H9 (cell line): ENCODE measurements around the gene SMIM1. TPM values are rescaled to one million over a fixed set of nuclear protein-coding genes. Genes with fewer than 3 reads are reported as not detected.
A peak's percentile ranks its signal among the peaks of the same experiment; 100 is the strongest.

Experiments
- DNase-seq: peaks from one replicate; pipeline ENCODE4 v3.0.0-alpha.2; 2017
- H2AFZ ChIP-seq: one replicate; pipeline ENCODE4 v1.6.1; 2013; ENCODE audit warnings: mild to moderate bottlenecking, low read length, control low read depth, moderate library complexity
- H2AK5ac ChIP-seq: 2 replicates; pipeline ENCODE4 v1.6.1; 2013; ENCODE audit warnings: low read length, control low read depth, mixed read lengths; ENCODE audit not compliant: insufficient read length
- H2BK120ac ChIP-seq: one replicate; pipeline ENCODE4 v1.6.1; 2013; ENCODE audit warnings: low read depth, mild to moderate bottlenecking, low read length, control low read depth, inconsistent platforms; ENCODE audit not compliant: poor library complexity, severe bottlenecking
- H2BK12ac ChIP-seq: 2 replicates; pipeline ENCODE4 v1.6.1; 2013; ENCODE audit warnings: low read length, control low read depth, mixed read lengths, low read depth; ENCODE audit not compliant: insufficient read length
- H2BK15ac ChIP-seq: 2 replicates; pipeline ENCODE4 v1.6.1; 2013; ENCODE audit warnings: low read depth, low read length, control low read depth
- H2BK20ac ChIP-seq: one replicate; pipeline ENCODE4 v1.6.1; 2013; ENCODE audit warnings: low read depth, mild to moderate bottlenecking, low read length, control low read depth, inconsistent platforms; ENCODE audit not compliant: poor library complexity, severe bottlenecking
- H2BK5ac ChIP-seq: 2 replicates; pipeline ENCODE4 v1.6.1; 2013; ENCODE audit warnings: low read length, control low read depth, mixed read lengths; ENCODE audit not compliant: insufficient read length
- H3K14ac ChIP-seq: 2 replicates; pipeline ENCODE4 v1.6.1; 2013; ENCODE audit warnings: low read length, control low read depth; ENCODE audit not compliant: insufficient read depth
- H3K18ac ChIP-seq: 2 replicates; pipeline ENCODE4 v1.6.1; 2013; ENCODE audit warnings: low read depth, mild to moderate bottlenecking, mixed read lengths, low read length, control low read depth; ENCODE audit not compliant: insufficient read length
- H3K23ac ChIP-seq: 2 replicates; pipeline ENCODE4 v1.6.1; 2013; ENCODE audit warnings: low read length, control low read depth, mixed read lengths, low read depth; ENCODE audit not compliant: insufficient read length
- H3K23me2 ChIP-seq: 2 replicates; pipeline ENCODE4 v1.6.1; 2013; ENCODE audit warnings: low read depth, mild to moderate bottlenecking, mixed read lengths, low read length, control low read depth; ENCODE audit not compliant: insufficient read length, poor library complexity, severe bottlenecking
- H3K27ac ChIP-seq: 2 replicates; pipeline ENCODE4 v1.5.1; 2013; ENCODE audit warnings: low read length, control low read depth, mixed read lengths, low read depth; ENCODE audit not compliant: insufficient read length
- H3K27me3 ChIP-seq: 2 replicates; pipeline ENCODE4 v1.6.1; 2013; ENCODE audit warnings: low read length, control low read depth, inconsistent platforms; ENCODE audit not compliant: insufficient read depth
- H3K4ac ChIP-seq: 2 replicates; pipeline ENCODE4 v1.6.1; 2013; ENCODE audit warnings: low read depth, mild to moderate bottlenecking, control low read depth, inconsistent platforms, low read length, moderate library complexity
- H3K4me1 ChIP-seq: 2 replicates; pipeline ENCODE4 v1.6.1; 2013; ENCODE audit warnings: low read length, control low read depth, inconsistent platforms; ENCODE audit not compliant: insufficient read depth
- H3K4me2 ChIP-seq: 2 replicates; pipeline ENCODE4 v1.6.1; 2013; ENCODE audit warnings: low read length, control low read depth, mixed read lengths; ENCODE audit not compliant: insufficient read length, insufficient read depth
- H3K56ac ChIP-seq: 2 replicates; pipeline ENCODE4 v1.6.1; 2013; ENCODE audit warnings: low read depth, mild to moderate bottlenecking, mixed read lengths, low read length, control low read depth; ENCODE audit not compliant: insufficient read length
- H3K79me1 ChIP-seq: 2 replicates; pipeline ENCODE4 v1.6.1; 2013; ENCODE audit warnings: low read depth, mild to moderate bottlenecking, moderate library complexity, low read length, control low read depth, inconsistent platforms; ENCODE audit not compliant: insufficient read depth, poor library complexity, severe bottlenecking
- H3K79me2 ChIP-seq: 2 replicates; pipeline ENCODE4 v1.6.1; 2013; ENCODE audit warnings: low read length, control low read depth, inconsistent platforms; ENCODE audit not compliant: insufficient read depth
- H3K9ac ChIP-seq: 2 replicates; pipeline ENCODE4 v1.6.1; 2013; ENCODE audit warnings: low read length, control low read depth, mixed read lengths; ENCODE audit not compliant: insufficient read length; ENCODE audit errors: extremely low read depth
- H3K9me3 ChIP-seq: one replicate; pipeline ENCODE4 v1.6.1; 2013; ENCODE audit warnings: low read depth, low read length, inconsistent platforms; ENCODE audit not compliant: control insufficient read depth
- H3T11ph ChIP-seq: one replicate; pipeline ENCODE4 v1.6.1; 2013; ENCODE audit warnings: mild to moderate bottlenecking, low read length, control low read depth, inconsistent platforms
- H4K20me1 ChIP-seq: one replicate; pipeline ENCODE4 v1.6.1; 2013; ENCODE audit not compliant: control insufficient read depth, insufficient read length, insufficient read depth
- H4K5ac ChIP-seq: 2 replicates; pipeline ENCODE4 v1.6.1; 2013; ENCODE audit warnings: low read depth, mild to moderate bottlenecking, mixed read lengths, low read length, control low read depth; ENCODE audit not compliant: insufficient read length
- H4K8ac ChIP-seq: replicated peaks from 2 replicates; pipeline ENCODE4 v1.6.1; 2013; ENCODE audit warnings: low read length, control low read depth, mixed read lengths, low read depth; ENCODE audit not compliant: insufficient read length
- H4K91ac ChIP-seq: 2 replicates; pipeline ENCODE4 v1.6.1; 2013; ENCODE audit warnings: low read depth, mild to moderate bottlenecking, moderate library complexity, mixed read lengths, low read length, control low read depth; ENCODE audit not compliant: insufficient read length
- H3K27ac Mint-ChIP-seq, 3 experiments: 2 replicates in 2 of 3; 3 replicates in 1 of 3; pipeline ENCODE4 v1.8.0; 2020 to 2021; ENCODE audit warnings: mixed read lengths in 3 of 3, mild to moderate bottlenecking in 1 of 3, moderate library complexity in 1 of 3
- H3K27me3 Mint-ChIP-seq: 2 replicates; pipeline ENCODE4 v1.8.0; 2021; ENCODE audit warnings: low read depth, mild to moderate bottlenecking, moderate library complexity, mixed read lengths
- H3K36me3 Mint-ChIP-seq, 3 experiments: 2 replicates in 2 of 3; 3 replicates in 1 of 3; pipeline ENCODE4 v1.8.0; 2020 to 2021; ENCODE audit warnings: low read depth in 3 of 3, mixed read lengths in 3 of 3; ENCODE audit not compliant: insufficient read depth in 1 of 3
- H3K4me1 Mint-ChIP-seq, 2 experiments: 2 replicates each; pipeline ENCODE4 v1.8.0; 2020; ENCODE audit warnings: mixed read lengths in 2 of 2
- H3K4me3 Mint-ChIP-seq, 2 experiments: 2 replicates in 1 of 2; 3 replicates in 1 of 2; pipeline ENCODE4 v1.8.0; 2020 to 2021; ENCODE audit warnings: mild to moderate bottlenecking in 2 of 2, mixed read lengths in 2 of 2, moderate library complexity in 1 of 2
- H3K9me3 Mint-ChIP-seq, 2 experiments: 2 replicates in 1 of 2; 3 replicates in 1 of 2; pipeline ENCODE4 v1.8.0; 2020; ENCODE audit warnings: mild to moderate bottlenecking in 2 of 2, mixed read lengths in 2 of 2, moderate library complexity in 1 of 2
- CTCF ChIP-seq: fragments of 200-600 bp; sonication (generic); conservative IDR thresholded peaks from 3 replicates; pipeline ENCODE4 v1.8.0; 2021; ENCODE audit warnings: antibody characterized with exemption, mild to moderate bottlenecking
- WGBS: extraction: QIAGEN DNeasy Blood & Tissue Kit; methylation state at CpG from one replicate; pipeline ENCODE4 v1.1.7; 2013; ENCODE audit warnings: missing lambda C conversion rate, low lambda C conversion rate, mixed read lengths; ENCODE audit not compliant: insufficient read length; ENCODE audit errors: extremely low coverage; 5-methylcytosine and 5-hydroxymethylcytosine counted together
- total RNA-seq: library from RNA; stranded (reverse); gene quantifications from 2 replicates; pipeline ENCODE4 v1.2.1, GENCODE V29; 2021

Gene SMIM1
- total RNA-seq, 1 experiment from 2014 or later, result 5.3 TPM

- Mint-ChIP-seq H3K4me3 (peak overlapping the region; percentile 92 to 95; a peak in 4 of 5 replicates), H3K27me3 (peaks cover 25% of the 10 kb centered on the region), H3K27ac (no peak overlapping the region), H3K9me3 (no peaks in the 10 kb centered on the region), H3K36me3 (peaks cover 14 to 24% (median 21%) of the 10 kb centered on the region in 3 experiments; a peak in 6 of 7 replicates), H3K4me1 (peaks cover 18 to 19% of the 10 kb centered on the region in 2 experiments)
- Histone ChIP-seq H4K91ac (no peak overlapping the region), H3K27me3 (no peaks in the 10 kb centered on the region; the same call in 1 of the 2 replicates), H3K56ac (no peak overlapping the region), H2BK5ac (no peak overlapping the region), H2BK15ac (no peak overlapping the region), H3K23ac (no peak overlapping the region), H3K9ac (no peak overlapping the region), H3K18ac (no peak overlapping the region), H3K79me1 (no peaks in the 10 kb centered on the region), H2AK5ac (no peak overlapping the region), H3T11ph (no peak overlapping the region), H3K4me1 (peaks cover 5% of the 10 kb centered on the region; the same call in 1 of the 2 replicates), H2BK12ac (no peak overlapping the region), H3K4ac (no peak overlapping the region), H3K79me2 (peaks cover 2% of the 10 kb centered on the region; the same call in 1 of the 2 replicates), H3K4me2 (no peak overlapping the region), H2BK120ac (no peak overlapping the region), H3K9me3 (no peaks in the 10 kb centered on the region), H4K20me1 (peaks cover 3% of the 10 kb centered on the region), H4K8ac (no peak overlapping the region), H3K27ac (no peak overlapping the region), H2AFZ (no peak overlapping the region), H4K5ac (no peak overlapping the region), H3K23me2 (peaks cover 11% of the 10 kb centered on the region), H3K14ac (no peak overlapping the region), H2BK20ac (no peak overlapping the region)
- WGBS, result no CpG with 5 or more reads among the region's 6 CpGs
- no peak for DNase-seq
- no peak for TF ChIP-seq CTCF
These were observed 25.1 kb upstream of the SMIM1 start for GRCh38 chr1:3747522-3747848.
